ENCODE results near the gene DLG1. TPM values are rescaled to one million over a fixed set of nuclear protein-coding genes. Genes with fewer than 3 reads are reported as not detected.
"Not testable (repeated sequence)": the region's sequence is repeated elsewhere in the genome, so short reads cannot be mapped to it uniquely, and the experiment has no call there.

Gene DLG1
- total and polyA plus RNA-seq, 8 donors, result 17.9 to 173 (median 92.9) TPM

- Histone ChIP-seq H3K9me3 (no peaks in the 10 kb centered on the region), H3K27ac (no peak overlapping the region), H3K36me3 (peaks cover 16 to 71% (median 59%) of the 10 kb centered on the region in 4 donors), H3K4me1 (peaks cover 0 to 14% (median 0%) of the 10 kb centered on the region in 4 donors), H3K27me3 (no peaks in the 10 kb centered on the region), H3K4me3 (no peak overlapping the region)
- intact Hi-C loops (cut with DNase I; ENCODE audit: low total_unique reads), result no loop called here
- WGBS, 5 donors, result 83 to 92% (median 84%) methylated on average over 2 of the region's 2 CpGs
- no peak for DNase-seq
- TF ChIP-seq POLR2AphosphoS5 (IDR thresholded peaks at IDR 0.05) (no peak), EP300 (IDR thresholded peaks at IDR 0.05) (no peak), POLR2A (IDR thresholded peaks at IDR 0.05) (no peak)
Measured at GRCh38 chr3:197283045-197283444, 15.4 kb downstream of the DLG1 start.

DNA sequence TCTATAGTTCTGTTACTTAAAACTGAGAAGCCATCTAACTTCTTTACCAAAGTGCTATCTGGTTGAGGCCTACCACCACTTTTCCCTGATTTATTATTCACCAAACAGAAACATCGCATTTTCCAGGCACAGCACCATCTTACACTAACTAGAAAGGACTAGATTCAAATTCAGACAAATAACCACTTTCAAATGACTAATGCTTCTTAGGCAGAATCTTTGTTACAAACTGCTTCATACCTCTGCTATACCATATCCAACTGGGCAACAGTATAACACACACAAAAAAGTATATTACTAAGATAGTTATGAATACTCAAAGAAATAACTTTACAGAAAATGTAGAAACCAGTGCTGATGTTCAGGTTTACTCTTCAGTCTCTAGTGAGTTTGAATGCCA lies 16.6 kb downstream of the DLG1 start:
- DNase-seq, result no peak
- H3K4me1 ChIP-seq, result peaks cover 0 to 14% (median 0%) of the 10 kb centered on the region in 4 donors
- no peaks in the 10 kb centered on the region for H3K27me3 ChIP-seq
- no peak overlapping the region for H3K27ac ChIP-seq
- H3K36me3 ChIP-seq, result peaks cover 15 to 75% (median 58%) of the 10 kb centered on the region in 4 donors
- H3K9me3 ChIP-seq, result no peaks in the 10 kb centered on the region
- intact Hi-C loops (cut with DNase I; ENCODE audit: low total_unique reads), result no loop called here
- TF ChIP-seq POLR2AphosphoS5 (IDR thresholded peaks at IDR 0.05), result no peak
- no peak for TF ChIP-seq EP300 (IDR thresholded peaks at IDR 0.05)
- 92 to 100% (median 100%) methylated on average over 1 of the region's 1 CpG for WGBS, 5 donors
- no peak overlapping the region for H3K4me3 ChIP-seq

DNA sequence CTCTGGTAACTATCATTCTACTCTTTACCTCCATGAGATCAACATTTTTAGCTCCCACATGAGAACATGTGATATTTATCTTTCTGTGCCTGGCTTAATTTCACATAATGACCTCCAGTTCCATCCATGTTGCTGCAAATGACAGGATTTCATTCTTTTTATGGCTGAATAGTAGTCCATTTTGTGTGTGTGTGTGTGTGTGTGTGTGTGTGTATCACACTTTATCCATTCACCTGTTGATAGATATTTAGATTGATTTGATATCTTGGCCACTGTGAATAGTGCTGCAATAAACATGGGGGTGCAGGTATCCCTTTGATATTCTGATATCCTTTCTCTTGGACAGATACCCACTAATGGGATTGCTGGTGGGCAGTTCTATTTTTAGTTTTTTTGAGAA lies 18.3 kb downstream of the DLG1 start:
- Histone ChIP-seq H3K27ac (no peak overlapping the region), H3K4me3 (no peak overlapping the region), H3K9me3 (no peaks in the 10 kb centered on the region), H3K36me3 (peaks cover 10 to 68% (median 51%) of the 10 kb centered on the region in 4 donors), H3K27me3 (no peaks in the 10 kb centered on the region), H3K4me1 (peaks cover 0 to 14% (median 2%) of the 10 kb centered on the region in 4 donors)
- no peak for TF ChIP-seq EP300 (IDR thresholded peaks at IDR 0.05)
- TF ChIP-seq, protein P1, sequence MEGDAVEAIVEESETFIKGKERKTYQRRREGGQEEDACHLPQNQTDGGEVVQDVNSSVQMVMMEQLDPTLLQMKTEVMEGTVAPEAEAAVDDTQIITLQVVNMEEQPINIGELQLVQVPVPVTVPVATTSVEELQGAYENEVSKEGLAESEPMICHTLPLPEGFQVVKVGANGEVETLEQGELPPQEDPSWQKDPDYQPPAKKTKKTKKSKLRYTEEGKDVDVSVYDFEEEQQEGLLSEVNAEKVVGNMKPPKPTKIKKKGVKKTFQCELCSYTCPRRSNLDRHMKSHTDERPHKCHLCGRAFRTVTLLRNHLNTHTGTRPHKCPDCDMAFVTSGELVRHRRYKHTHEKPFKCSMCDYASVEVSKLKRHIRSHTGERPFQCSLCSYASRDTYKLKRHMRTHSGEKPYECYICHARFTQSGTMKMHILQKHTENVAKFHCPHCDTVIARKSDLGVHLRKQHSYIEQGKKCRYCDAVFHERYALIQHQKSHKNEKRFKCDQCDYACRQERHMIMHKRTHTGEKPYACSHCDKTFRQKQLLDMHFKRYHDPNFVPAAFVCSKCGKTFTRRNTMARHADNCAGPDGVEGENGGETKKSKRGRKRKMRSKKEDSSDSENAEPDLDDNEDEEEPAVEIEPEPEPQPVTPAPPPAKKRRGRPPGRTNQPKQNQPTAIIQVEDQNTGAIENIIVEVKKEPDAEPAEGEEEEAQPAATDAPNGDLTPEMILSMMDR (IDR thresholded peaks at IDR 0.05), result no peak
- TF ChIP-seq POLR2AphosphoS5 (IDR thresholded peaks at IDR 0.05), result no peak
- TF ChIP-seq POLR2A (IDR thresholded peaks at IDR 0.05), result no peak
- intact Hi-C loops (cut with DNase I; ENCODE audit: low total_unique reads), result no loop called here
- no peak for DNase-seq

DNA sequence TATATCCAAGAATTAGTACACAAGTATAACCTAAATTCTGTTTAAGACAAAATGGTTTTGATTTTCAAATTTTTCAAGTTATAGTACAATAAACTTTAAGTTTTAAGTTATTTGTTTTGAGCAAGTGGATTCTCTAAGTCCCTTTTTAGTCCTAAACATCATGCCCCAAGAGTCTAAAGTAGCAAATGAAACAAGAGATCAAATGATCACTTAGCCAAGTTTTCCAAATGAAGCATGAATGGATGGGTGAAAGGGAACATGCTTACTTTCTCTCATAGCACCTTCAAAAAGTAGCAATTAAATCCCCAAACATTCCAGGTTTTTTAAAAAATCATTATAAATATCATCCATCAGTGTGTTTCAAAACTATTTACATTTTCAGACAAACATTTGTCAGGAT lies 19.5 kb downstream of the DLG1 start:
- intact Hi-C loops (cut with DNase I; ENCODE audit: low total_unique reads), result no loop called here
- Histone ChIP-seq H3K27ac (no peak overlapping the region), H3K4me3 (no peak overlapping the region), H3K9me3 (no peaks in the 10 kb centered on the region), H3K27me3 (no peaks in the 10 kb centered on the region), H3K36me3 (peaks cover 10 to 68% (median 50%) of the 10 kb centered on the region in 4 donors), H3K4me1 (peaks cover 0 to 14% (median 8%) of the 10 kb centered on the region in 4 donors)
- DNase-seq, result no peak
- no peak for TF ChIP-seq POLR2AphosphoS5 (IDR thresholded peaks at IDR 0.05)
- no peak for TF ChIP-seq EP300 (IDR thresholded peaks at IDR 0.05)
- TF ChIP-seq, protein P1 (IDR thresholded peaks at IDR 0.05), result no peak
- no peak for TF ChIP-seq POLR2A (IDR thresholded peaks at IDR 0.05)

DNA sequence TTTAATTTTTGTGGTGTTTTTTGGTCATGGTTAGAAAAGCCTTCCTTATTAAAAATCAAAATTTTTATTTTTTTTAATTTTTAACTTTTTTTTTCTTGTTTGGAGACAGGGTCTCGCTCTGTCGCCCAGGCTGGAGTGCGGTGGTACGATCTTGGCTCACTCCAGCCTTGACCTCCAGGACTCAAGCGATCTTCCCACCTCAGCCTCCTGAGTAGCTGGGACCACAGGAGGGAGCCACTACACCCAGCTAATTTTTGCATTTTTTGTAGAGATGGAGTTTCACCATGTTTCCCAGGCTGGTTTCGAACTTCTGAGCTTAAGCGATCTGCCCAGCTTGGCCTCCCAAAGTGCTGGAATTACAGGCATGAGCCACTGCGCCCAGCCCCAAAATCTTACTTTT lies 21.6 kb downstream of the DLG1 start:
- H3K4me1 ChIP-seq, result peaks cover 0 to 20% (median 8%) of the 10 kb centered on the region in 4 donors
- H3K9me3 ChIP-seq; H3K27ac ChIP-seq; DNase-seq; H3K27me3 ChIP-seq; intact Hi-C loops (cut with DNase I; ENCODE audit: low total_unique reads); H3K4me3 ChIP-seq: not testable (repeated sequence)
- WGBS, 5 donors, result 91 to 99% (median 97%) methylated on average over 8 of the region's 8 CpGs
- H3K36me3 ChIP-seq, result peaks cover 3 to 49% (median 38%) of the 10 kb centered on the region in 4 donors

- DNase-seq, result no peak
- Histone ChIP-seq H3K4me3 (no peak overlapping the region), H3K27me3 (no peaks in the 10 kb centered on the region), H3K9me3 (no peaks in the 10 kb centered on the region), H3K27ac (no peak overlapping the region), H3K36me3 (peaks cover 0 to 18% (median 7%) of the 10 kb centered on the region in 4 donors), H3K4me1 (peaks cover 9 to 54% (median 14%) of the 10 kb centered on the region in 4 donors)
- intact Hi-C loops (cut with DNase I; ENCODE audit: low total_unique reads), result no loop called here
- no peak for TF ChIP-seq POLR2AphosphoS5 (IDR thresholded peaks at IDR 0.05)
- 49 to 70% (median 59%) methylated on average over 4 of the region's 4 CpGs for WGBS, 5 donors
Measured at GRCh38 chr3:197270558-197271317, 27.7 kb downstream of the DLG1 start.

All from stomach (tissue), 9 donors.